Omental fat pad (tissue), 4 donors: ENCODE data around the gene SNRNP40. TPM values are rescaled to one million over a fixed set of nuclear protein-coding genes. Genes with fewer than 3 reads are reported as not detected.
"Not testable (repeated sequence)": the region's sequence is repeated elsewhere in the genome, so short reads cannot be mapped to it uniquely, and the experiment has no call there.

Experiments
- ATAC-seq: fragments of 150-250 bp; one replicate; pipeline ENCODE4 v1.9.1; 2016; ENCODE audit warnings: mild to moderate bottlenecking, moderate library complexity; ENCODE audit not compliant: low FRiP score
- DNase-seq: peaks from one replicate; pipeline ENCODE4 v3.0.0-alpha.2; 2019; ENCODE audit warnings: low spot score
- CTCF ChIP-seq, 3 donors: fragments of 450-650 bp; IDR thresholded peaks; one replicate each; pipeline ENCODE4 v1.5.1; 2016 to 2017; ENCODE audit warnings: antibody characterized with exemption in 3 of 3, mild to moderate bottlenecking in 3 of 3, moderate library complexity in 2 of 3
- total RNA-seq, 4 donors: library from RNA; depleted of rRNA; stranded (reverse); fragments of >200 nt; gene quantifications; one replicate each; pipeline ENCODE4 v1.1.0, GENCODE V29; 2016

SNRNP40 gene
- total RNA-seq, 4 donors from 2014 or later = 32.5 to 53.2 (median 42.0) TPM

DNA sequence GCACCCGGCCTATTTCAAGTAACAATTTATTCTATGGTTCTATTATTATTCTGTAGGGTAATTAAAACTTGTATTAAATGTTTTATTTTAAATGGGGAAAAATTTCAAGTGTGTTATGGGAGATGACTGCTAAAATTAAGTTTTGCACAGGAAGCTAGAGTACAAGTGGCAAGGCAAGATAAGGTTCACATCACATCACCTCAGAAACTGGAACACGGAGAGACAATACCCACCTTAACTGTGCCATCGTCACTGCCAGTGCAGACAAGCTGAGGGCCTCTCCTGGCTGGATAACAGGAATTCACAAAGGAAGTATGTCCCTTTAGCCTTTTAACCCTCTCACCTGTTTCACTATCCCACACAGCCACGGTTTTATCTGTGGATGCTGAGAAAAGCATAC is 7.6 kb downstream of the SNRNP40 start:
- DNase-seq (no peak), ATAC-seq (no peak)
- TF ChIP-seq CTCF (IDR thresholded peaks at IDR 0.05) = no peak

DNA sequence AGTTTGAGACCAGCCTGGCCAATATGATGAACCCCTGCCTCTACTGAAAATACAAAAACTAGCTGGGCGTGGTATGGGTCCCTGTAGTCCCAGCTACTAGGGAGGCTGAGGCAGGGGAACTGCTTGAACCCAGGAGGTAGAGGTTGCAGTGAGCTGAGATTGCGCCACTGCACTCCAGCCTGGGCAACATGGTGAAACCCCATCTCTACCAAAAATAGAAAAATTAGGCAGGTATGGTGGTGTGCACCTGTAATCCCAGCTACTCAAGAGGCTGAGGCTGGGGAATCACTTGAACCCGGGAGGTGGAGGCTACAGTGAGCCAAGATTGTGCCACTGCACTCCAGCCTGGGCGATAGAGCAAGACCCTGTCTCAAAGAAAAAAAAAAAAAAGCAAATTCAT is 8.8 kb downstream of the SNRNP40 start:
- not testable (repeated sequence) for DNase-seq, ATAC-seq

DNA sequence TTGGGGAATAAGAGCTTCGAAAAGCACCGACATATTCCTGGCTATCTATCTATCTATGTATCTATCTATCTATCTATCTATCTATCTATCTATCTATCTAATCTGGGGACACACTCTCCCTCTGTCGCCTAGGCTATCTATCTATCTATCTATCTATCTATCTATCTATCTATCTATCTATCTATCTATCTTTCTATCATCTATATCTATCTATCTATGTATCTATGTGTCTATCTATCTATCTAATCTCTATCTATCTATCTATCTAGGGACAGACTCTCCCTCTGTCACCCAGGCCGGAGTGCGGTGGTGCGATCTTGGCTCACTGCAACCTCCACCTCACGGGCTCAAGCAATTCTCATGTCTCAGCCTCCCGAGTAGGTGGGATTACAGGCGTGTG is 14.2 kb downstream of the SNRNP40 start:
- not testable (repeated sequence) for ATAC-seq

GRCh38 chr1:31273619-31274018 is 23.0 kb downstream of the SNRNP40 start:
- ATAC-seq (no peak), DNase-seq (no peak)
- no peak for TF ChIP-seq CTCF (IDR thresholded peaks at IDR 0.05)

More for the DNA sequence above, 14.2 kb downstream of the SNRNP40 start:
- not testable (repeated sequence) for DNase-seq

GRCh38 chr1:31272369-31272768 is 24.2 kb downstream of the SNRNP40 start:
- DNase-seq = no peak
- no peak for TF ChIP-seq CTCF (IDR thresholded peaks at IDR 0.05)
- no peak for ATAC-seq

GRCh38 chr1:31266547-31266946 is 30.0 kb downstream of the SNRNP40 start:
- no peak for DNase-seq
- no peak for TF ChIP-seq CTCF (IDR thresholded peaks at IDR 0.05)
- ATAC-seq = no peak

DNA sequence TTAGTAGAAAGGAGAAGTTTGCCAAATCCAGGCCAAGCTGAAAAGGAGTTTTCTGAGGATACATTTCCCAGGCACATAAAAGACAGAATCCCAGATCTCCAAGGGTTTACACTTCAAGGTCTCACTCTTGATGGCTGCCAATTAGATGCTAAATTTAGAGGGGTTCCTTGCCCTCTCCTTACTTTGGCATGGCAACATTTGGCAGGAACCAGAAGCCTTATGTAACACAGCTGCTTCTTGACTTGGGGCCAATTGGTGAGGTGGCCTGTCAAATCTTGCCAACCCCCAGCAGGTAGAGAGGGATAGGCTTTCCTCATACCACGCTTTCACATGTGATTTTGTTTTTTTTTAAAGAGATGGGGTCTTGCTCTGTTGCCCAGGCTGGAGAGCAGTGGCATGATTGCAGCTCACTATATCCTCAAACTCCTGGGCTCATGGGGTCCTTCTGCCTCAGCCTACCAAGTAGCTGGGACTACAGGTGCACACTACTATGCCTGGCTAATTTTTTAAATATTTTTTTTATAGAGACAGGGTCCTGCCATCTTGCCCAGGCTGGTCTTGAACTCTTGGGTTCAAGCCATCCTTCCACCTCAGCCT is 31.7 kb downstream of the SNRNP40 start:
- ATAC-seq (no peak), DNase-seq (no peak)
- no peak for TF ChIP-seq CTCF (IDR thresholded peaks at IDR 0.05)

DNA sequence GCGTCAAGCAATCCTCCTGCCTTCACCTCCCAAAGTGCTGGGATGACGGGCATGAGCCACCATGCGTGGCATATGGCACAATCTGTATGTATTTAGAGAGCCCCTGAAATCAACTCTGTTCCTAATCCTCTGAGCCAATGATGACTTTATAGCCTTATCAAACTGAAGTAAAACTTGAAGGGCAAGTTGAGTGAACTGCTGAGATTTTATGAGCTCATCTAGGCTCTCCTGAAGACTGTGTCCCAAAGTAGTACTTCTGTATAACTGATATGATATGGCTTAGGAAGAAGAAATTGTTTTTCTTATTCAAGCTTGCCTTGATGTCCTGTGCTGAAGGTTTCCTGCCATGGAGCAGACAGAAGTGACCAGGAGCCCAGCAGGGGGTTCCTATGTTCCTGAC is 33.2 kb downstream of the SNRNP40 start:
- no peak for DNase-seq
- no peak for ATAC-seq
- TF ChIP-seq CTCF (IDR thresholded peaks at IDR 0.05) = no peak

DNA sequence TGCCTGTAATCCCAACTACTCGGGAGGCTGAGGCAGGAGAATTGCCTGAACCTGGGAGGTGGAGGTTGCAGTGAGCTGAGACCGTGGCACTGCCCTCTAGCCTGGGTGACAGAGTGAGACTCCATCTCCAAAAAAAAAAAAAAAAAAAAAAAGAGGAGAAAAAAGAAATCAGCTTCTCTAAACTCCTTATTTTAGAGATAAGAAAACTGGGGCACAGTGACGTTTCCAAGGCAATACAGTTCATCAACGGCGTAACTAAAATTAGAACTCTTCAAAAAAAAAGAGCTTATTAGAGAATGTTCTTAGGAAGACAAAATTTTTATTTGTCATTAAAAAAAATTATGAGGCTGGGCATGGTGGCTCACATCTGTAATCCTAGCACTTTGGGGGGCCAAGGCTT is 34.2 kb downstream of the SNRNP40 start:
- not testable (repeated sequence) for DNase-seq, ATAC-seq
